ENCODE results near the gene ZNF512.

DNA sequence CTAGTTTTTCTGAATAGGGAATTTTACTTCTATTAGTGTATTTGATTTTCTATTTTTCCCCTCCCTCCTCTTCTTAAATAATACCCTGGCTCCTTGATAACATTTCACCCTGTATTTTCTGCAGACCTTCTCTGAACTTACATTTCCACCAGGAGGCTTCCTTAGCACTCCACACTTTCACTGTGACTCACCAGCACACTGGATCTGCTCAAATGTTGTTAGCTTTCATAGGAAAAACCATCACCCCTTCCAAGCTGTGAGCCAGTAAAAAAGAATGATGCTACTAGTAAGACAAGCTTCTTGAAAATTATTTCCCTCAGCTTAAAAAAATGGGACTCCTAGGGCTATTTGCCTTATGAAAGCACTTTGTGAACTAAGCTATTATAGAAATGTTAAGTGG lies 64.4 kb downstream of the ZNF512 start:
- TF ChIP-seq, protein P1, sequence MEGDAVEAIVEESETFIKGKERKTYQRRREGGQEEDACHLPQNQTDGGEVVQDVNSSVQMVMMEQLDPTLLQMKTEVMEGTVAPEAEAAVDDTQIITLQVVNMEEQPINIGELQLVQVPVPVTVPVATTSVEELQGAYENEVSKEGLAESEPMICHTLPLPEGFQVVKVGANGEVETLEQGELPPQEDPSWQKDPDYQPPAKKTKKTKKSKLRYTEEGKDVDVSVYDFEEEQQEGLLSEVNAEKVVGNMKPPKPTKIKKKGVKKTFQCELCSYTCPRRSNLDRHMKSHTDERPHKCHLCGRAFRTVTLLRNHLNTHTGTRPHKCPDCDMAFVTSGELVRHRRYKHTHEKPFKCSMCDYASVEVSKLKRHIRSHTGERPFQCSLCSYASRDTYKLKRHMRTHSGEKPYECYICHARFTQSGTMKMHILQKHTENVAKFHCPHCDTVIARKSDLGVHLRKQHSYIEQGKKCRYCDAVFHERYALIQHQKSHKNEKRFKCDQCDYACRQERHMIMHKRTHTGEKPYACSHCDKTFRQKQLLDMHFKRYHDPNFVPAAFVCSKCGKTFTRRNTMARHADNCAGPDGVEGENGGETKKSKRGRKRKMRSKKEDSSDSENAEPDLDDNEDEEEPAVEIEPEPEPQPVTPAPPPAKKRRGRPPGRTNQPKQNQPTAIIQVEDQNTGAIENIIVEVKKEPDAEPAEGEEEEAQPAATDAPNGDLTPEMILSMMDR (conservative IDR thresholded peaks at IDR 0.05; ENCODE audit: low read depth, low read length): no peak
- no peak for TF ChIP-seq EZH2phosphoT487 (IDR thresholded peaks at IDR 0.05; ENCODE audit: borderline replicate concordance, low read length)
